Smooth muscle cell (in vitro differentiated cells): Measurements from ENCODE around the gene RNU6-1. TPM values are rescaled to one million over a fixed set of nuclear protein-coding genes. Genes with fewer than 3 reads are reported as not detected.

ENCODE experiments used
- DNase-seq: peaks from one replicate; lab custom pipeline; 2025; ENCODE audit not compliant: unreplicated experiment; lab: John Stamatoyannopoulos, UW
- H2AFZ ChIP-seq: fragments of 200-600 bp; sonication (generic); 2 replicates; pipeline ENCODE4 v1.6.0; 2016; ENCODE audit warnings: antibody characterized with exemption, low read depth, mild to moderate bottlenecking
- H3F3A ChIP-seq: fragments of 200-600 bp; sonication (generic); 2 replicates; pipeline ENCODE4 v1.6.0; 2017; ENCODE audit warnings: antibody characterized with exemption, low read depth
- H3K27ac ChIP-seq: fragments of 200-600 bp; sonication (generic); 2 replicates; pipeline ENCODE4 v1.5.1; 2016; ENCODE audit warnings: low read depth, mild to moderate bottlenecking
- H3K27me3 ChIP-seq: fragments of 200-600 bp; sonication (generic); 2 replicates; pipeline ENCODE4 v1.6.1; 2016; ENCODE audit warnings: low read depth, mild to moderate bottlenecking
- H3K36me3 ChIP-seq: fragments of 200-600 bp; sonication (generic); 2 replicates; pipeline ENCODE4 v1.5.1; 2016; ENCODE audit warnings: low read depth
- H3K4me1 ChIP-seq: fragments of 200-600 bp; sonication (generic); 2 replicates; pipeline ENCODE4 v1.5.1; 2016; ENCODE audit warnings: low read depth
- H3K4me2 ChIP-seq: fragments of 200-600 bp; sonication (generic); 2 replicates; pipeline ENCODE4 v1.6.0; 2016; ENCODE audit warnings: mild to moderate bottlenecking
- H3K4me3 ChIP-seq: fragments of 200-600 bp; sonication (generic); 2 replicates; pipeline ENCODE4 v1.5.1; 2016; ENCODE audit warnings: mild to moderate bottlenecking
- H3K79me2 ChIP-seq: fragments of 200-600 bp; sonication (generic); 2 replicates; pipeline ENCODE4 v1.6.0; 2016; ENCODE audit warnings: low read depth, mild to moderate bottlenecking
- H3K9ac ChIP-seq: fragments of 200-600 bp; sonication (generic); 2 replicates; pipeline ENCODE4 v1.6.0; 2016; ENCODE audit warnings: low read depth
- H3K9me3 ChIP-seq: fragments of 200-600 bp; sonication (generic); replicated peaks from 2 replicates; pipeline ENCODE4 v1.5.1; 2016; ENCODE audit warnings: low read depth
- H4K20me1 ChIP-seq: fragments of 200-600 bp; sonication (generic); 2 replicates; pipeline ENCODE4 v1.6.0; 2016; ENCODE audit warnings: low read depth
- CTCF ChIP-seq: fragments of 200-600 bp; sonication (generic); IDR thresholded peaks from 2 replicates; pipeline ENCODE4 v1.5.1; 2017; ENCODE audit warnings: borderline replicate concordance, mild to moderate bottlenecking, antibody characterized with exemption; ENCODE audit not compliant: insufficient read depth, poor library complexity, severe bottlenecking
- WGBS: methylation state at CpG from one replicate; pipeline ENCODE4 v1.1.7; 2016; ENCODE audit warnings: low lambda C conversion rate; 5-methylcytosine and 5-hydroxymethylcytosine counted together
- polyA plus RNA-seq: library from polyadenylated mRNA; unstranded; fragments of >200 nt; fragmentation: Nextera tagmentation; extraction: Ambion mirVana; gene quantifications from 2 replicates; pipeline ENCODE4 v1.2.1, GENCODE V29; 2016
- total RNA-seq: library from RNA; depleted of rRNA; stranded (reverse); fragments of >200 nt; gene quantifications from 2 replicates; pipeline ENCODE4 v1.2.3, GENCODE V29; 2014

The RNU6-1 gene
- total and polyA plus RNA-seq, 2 experiments from 2014 or later: not detected

DNA sequence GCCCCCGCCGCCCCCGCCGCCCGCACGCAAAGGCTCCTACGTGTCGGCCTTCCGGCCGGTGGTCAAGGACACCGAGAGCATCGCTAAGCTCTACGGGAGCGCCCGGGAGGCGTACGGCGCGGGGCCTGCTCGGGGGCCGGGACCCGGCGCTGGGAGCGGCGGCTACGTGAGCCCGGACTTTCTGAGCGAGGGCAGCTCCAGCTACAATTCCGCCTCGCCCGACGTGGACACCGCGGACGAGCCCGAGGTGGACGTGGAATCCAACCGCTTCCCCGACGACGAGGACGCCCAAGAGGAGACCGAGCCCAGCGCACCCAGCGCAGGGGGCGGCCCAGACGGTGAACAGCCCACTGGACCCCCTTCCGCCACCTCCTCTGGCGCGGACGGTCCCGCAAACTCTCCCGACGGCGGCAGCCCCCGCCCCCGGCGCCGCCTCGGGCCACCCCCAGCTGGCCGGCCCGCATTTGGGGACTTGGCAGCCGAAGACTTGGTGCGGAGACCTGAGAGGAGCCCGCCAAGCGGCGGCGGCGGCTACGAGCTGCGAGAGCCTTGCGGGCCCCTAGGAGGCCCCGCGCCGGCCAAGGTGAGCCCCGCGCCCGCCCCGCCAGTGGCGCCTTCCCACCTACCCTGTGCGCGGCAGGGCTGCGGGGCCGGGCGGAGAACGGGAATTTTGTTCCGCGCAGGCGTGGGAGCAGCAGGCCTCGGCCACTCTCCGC is 12.1 kb downstream of the RNU6-1 start:
- Histone ChIP-seq H2AFZ (no peak overlapping the region), H3K27me3 (peaks cover 100% of the 10 kb centered on the region), H3F3A (no peaks in the 10 kb centered on the region), H3K79me2 (no peaks in the 10 kb centered on the region), H3K27ac (no peak overlapping the region), H3K4me1 (peaks cover 28% of the 10 kb centered on the region), H3K9ac (no peak overlapping the region), H3K9me3 (no peaks in the 10 kb centered on the region), H3K36me3 (no peaks in the 10 kb centered on the region), H3K4me3 (no peak overlapping the region), H4K20me1 (no peaks in the 10 kb centered on the region), H3K4me2 (peak overlapping the region; percentile 48)
- WGBS: 5% methylated on average over 45 of the region's 91 CpGs
- no peak for DNase-seq
- no peak for TF ChIP-seq CTCF

DNA sequence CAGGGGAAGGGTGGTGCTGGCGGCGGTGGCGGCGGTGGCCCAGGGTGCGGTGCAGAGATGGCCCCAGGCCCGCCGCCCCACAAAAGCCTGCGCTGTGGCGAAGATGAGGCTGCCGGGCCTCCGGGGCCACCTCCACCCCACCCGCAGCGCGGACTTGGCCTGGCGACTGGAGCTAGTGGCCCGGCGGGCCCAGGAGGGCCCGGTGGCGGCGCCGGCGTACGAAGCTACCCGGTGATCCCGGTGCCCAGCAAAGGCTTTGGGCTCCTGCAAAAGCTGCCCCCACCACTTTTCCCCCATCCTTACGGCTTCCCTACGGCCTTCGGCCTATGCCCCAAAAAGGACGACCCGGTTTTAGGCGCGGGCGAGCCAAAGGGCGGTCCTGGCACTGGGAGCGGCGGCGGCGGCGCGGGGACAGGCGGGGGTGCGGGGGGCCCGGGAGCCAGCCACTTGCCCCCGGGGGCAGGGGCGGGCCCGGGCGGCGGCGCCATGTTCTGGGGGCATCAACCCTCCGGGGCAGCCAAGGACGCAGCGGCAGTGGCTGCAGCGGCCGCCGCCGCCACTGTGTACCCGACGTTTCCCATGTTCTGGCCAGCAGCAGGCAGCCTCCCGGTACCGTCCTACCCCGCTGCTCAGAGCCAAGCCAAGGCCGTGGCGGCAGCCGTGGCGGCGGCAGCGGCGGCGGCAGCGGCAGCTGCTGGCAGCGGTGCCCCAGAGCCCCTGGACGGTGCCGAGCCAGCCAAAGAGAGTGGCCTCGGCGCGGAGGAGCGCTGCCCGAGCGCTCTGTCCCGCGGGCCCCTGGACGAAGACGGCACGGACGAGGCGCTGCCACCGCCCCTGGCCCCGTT is 12.9 kb downstream of the RNU6-1 start:
- 7% methylated on average over 48 of the region's 88 CpGs for WGBS
- H4K20me1 ChIP-seq: no peaks in the 10 kb centered on the region
- H3K79me2 ChIP-seq: no peaks in the 10 kb centered on the region
- no peak for TF ChIP-seq CTCF
- peaks cover 20% of the 10 kb centered on the region for H3K4me1 ChIP-seq
- no peaks in the 10 kb centered on the region for H3F3A ChIP-seq
- no peak overlapping the region for H2AFZ ChIP-seq
- no peaks in the 10 kb centered on the region for H3K36me3 ChIP-seq
- H3K9me3 ChIP-seq: no peaks in the 10 kb centered on the region
- no peak overlapping the region for H3K4me2 ChIP-seq
- H3K27me3 ChIP-seq: peaks cover 100% of the 10 kb centered on the region
- H3K27ac ChIP-seq: no peak overlapping the region
- no peak overlapping the region for H3K9ac ChIP-seq
- no peak for DNase-seq
- H3K4me3 ChIP-seq: no peak overlapping the region

DNA sequence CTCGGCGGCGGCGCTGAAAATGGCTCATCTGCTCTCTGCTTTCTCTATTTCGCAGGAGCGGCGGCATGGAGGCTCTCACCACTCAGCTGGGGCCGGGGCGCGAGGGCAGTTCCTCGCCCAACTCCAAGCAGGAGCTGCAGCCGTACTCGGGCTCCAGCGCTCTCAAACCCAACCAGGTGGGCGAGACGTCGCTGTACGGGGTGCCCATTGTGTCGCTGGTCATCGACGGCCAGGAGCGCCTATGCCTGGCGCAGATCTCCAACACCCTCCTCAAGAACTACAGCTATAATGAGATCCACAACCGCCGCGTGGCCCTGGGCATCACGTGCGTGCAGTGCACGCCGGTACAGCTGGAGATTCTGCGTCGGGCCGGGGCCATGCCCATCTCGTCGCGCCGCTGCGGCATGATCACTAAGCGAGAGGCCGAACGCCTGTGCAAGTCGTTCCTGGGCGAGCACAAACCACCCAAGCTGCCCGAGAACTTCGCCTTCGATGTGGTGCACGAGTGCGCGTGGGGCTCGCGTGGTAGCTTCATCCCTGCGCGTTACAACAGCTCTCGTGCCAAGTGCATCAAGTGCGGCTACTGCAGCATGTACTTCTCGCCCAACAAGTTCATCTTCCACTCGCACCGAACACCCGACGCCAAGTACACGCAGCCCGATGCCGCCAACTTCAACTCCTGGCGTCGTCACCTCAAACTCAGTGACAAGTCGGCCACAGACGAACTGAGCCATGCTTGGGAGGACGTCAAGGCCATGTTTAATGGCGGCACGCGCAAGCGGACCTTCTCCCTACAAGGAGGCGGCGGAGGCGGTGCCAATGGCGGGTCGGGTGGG is 13.7 kb downstream of the RNU6-1 start:
- no peak for DNase-seq
- Histone ChIP-seq H3K27me3 (peaks cover 100% of the 10 kb centered on the region), H4K20me1 (no peaks in the 10 kb centered on the region), H3K4me3 (no peak overlapping the region), H3K79me2 (no peaks in the 10 kb centered on the region), H3K9me3 (no peaks in the 10 kb centered on the region), H3K4me1 (peaks cover 19% of the 10 kb centered on the region), H3K36me3 (no peaks in the 10 kb centered on the region), H3K4me2 (peak overlapping the region; percentile 73), H3K9ac (no peak overlapping the region), H3K27ac (no peak overlapping the region), H2AFZ (no peak overlapping the region), H3F3A (no peaks in the 10 kb centered on the region)
- WGBS: 10% methylated on average over 76 of the region's 77 CpGs
- TF ChIP-seq CTCF: no peak
